KOPT-K1 (cell line): ENCODE data around the gene MTSS2.

Source experiments
- H3K27ac ChIP-seq: fragments of 200-600 bp; sonication (generic); 2 replicates; pipeline ENCODE4 v1.5.1; 2016; ENCODE audit warnings: antibody characterized with exemption, mild to moderate bottlenecking, low read depth, low read length; ENCODE audit not compliant: poor library complexity, severe bottlenecking
- H3K36me3 ChIP-seq: fragments of 200-600 bp; sonication (generic); 2 replicates; pipeline ENCODE4 v1.5.1; 2017; ENCODE audit warnings: antibody characterized with exemption, mild to moderate bottlenecking, low read length, moderate library complexity; ENCODE audit not compliant: insufficient read depth
- H3K9me3 ChIP-seq: fragments of 200-600 bp; sonication (generic); 2 replicates; pipeline ENCODE4 v1.5.1; 2017; ENCODE audit warnings: antibody characterized with exemption, low read length, mild to moderate bottlenecking; ENCODE audit not compliant: insufficient read depth, poor library complexity, severe bottlenecking

The MTSS2 gene, protein sequence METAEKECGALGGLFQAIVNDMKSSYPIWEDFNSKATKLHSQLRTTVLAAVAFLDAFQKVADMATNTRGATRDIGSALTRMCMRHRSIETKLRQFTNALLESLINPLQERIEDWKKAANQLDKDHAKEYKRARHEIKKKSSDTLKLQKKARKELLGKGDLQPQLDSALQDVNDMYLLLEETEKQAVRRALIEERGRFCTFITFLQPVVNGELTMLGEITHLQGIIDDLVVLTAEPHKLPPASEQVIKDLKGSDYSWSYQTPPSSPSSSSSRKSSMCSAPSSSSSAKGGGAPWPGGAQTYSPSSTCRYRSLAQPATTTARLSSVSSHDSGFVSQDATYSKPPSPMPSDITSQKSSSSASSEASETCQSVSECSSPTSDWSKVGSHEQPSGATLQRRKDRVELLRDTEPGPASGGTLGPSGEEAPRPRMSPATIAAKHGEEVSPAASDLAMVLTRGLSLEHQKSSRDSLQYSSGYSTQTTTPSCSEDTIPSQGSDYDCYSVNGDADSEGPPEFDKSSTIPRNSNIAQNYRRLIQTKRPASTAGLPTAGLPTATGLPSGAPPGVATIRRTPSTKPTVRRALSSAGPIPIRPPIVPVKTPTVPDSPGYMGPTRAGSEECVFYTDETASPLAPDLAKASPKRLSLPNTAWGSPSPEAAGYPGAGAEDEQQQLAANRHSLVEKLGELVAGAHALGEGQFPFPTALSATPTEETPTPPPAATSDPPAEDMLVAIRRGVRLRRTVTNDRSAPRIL

DNA sequence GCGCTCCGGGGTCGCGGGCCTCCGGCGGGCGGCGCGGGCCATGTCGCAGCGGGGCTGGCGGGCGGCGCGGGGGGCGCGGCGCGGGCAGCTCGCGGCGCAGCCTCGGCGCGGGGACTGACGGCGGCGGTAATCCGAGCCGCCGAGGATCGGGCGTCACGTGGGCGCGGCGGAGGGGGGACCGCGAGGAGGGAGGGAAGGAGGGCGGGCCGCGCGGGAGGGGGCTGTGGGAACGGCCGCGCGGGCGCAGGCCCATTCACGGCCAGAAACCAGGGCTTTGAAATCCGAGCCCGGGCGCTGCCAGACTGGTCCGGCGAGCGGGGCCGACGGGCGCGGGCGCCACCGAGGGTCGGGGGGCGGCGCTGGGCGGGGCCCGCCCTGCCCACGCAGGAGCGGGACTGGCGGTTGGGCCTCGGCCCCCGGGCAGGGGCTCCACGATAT, at the start of gene MTSS2:
Gene MTSS2 (minus strand): TSS at position 116 of the 438 bp plus-strand sequence. CDS start 262 bp downstream, outside the sequence.
- H3K9me3 ChIP-seq, result no peaks in the 10 kb centered on the region
- H3K36me3 ChIP-seq, result no peaks in the 10 kb centered on the region
- peak within 1 kb of the TSS; percentile 23 for H3K27ac ChIP-seq

DNA sequence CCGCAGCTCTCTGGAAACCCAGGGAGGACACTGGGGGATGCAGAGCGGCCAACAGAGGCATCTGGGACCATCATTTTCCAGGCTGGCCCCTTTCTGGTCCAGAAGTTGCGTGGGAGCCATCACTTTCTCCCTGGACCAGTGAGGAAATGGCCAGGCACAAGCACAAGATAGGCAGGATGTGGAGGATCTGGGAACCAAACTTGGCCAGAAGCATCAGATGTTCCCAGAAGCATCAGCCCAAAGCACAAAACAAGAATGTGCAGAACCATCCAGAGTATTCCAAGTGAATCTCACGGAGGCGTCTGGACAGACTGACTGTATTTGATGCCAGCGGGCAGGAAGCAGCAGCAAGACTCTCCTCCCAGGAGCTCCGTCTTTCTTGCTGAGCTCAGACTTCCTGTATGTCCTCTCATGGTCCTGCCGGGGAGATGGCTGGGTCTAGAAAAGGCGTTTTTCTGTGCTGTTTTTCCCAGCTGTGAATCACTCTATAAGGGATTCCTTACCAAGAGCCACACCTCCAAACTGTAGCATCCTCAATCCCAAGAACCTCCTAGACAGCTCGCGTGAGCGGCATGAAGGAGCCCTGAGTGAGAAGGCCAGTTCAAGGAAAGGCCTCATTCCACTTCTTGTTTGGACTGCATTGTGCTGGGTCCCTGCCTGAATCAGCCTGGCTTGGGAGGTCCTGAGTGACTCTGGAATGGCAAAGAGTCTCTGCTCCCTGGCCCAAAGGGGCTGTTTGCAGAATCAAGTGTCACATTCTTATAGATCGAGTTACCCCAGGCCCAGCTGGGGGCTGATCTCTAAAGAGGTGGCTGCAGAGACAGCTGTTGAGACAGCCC, 49.5 kb upstream of the MTSS2 start:
- Histone ChIP-seq H3K9me3 (no peaks in the 10 kb centered on the region), H3K27ac (no peak overlapping the region), H3K36me3 (peaks cover 19% of the 10 kb centered on the region)

DNA sequence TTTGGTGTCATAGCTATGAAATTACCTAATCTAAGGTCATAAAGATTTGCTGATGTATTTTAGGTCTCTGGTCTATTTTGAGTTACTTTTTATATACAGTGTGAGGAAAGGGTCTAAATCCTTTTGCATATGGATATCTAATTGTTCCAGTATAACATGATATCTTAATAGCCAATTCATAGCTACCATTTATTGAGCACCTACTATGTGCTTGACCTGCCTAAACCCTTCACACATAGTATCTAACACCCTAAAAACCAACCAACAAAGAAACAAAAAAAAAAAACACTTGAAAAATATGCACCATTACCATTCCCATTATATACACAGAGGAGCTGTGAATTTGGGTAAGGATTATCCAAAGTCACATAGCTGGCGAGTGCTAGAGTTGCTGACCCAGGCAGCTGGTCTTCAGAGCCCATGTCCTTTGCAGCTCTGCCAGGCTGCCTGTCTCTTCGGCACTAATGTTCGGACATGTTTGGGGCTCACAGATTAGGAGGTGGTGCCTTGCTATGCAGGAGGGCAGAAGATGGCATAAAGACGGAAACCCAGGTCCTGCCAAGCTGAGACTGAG, 48.8 kb upstream of the MTSS2 start:
- Histone ChIP-seq H3K36me3 (peaks cover 26% of the 10 kb centered on the region), H3K27ac (no peak overlapping the region)

DNA sequence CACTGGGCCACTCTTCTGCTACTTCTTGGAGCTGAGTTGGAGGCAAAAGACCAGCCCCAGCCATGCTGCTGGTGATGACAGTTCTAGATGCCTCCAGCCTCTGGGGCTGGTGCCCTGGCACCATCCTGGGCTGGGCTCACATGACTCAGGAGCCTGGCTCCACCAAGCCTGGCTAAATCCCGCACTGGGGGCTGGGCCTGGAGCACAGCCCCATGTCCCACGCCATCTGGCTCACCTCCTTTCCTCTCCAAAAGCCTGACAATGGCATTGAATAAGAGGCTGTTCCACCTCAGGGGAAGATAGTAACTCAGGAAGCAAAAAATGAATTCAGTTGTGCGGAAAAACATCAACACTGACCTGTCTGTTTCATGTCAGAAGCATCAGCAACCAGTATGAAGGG, 45.1 kb upstream of the MTSS2 start:
- Histone ChIP-seq H3K27ac (no peak overlapping the region), H3K36me3 (peaks cover 57% of the 10 kb centered on the region), H3K9me3 (no peaks in the 10 kb centered on the region)

More for the DNA sequence above, 48.8 kb upstream of the MTSS2 start:
- H3K9me3 ChIP-seq, result no peaks in the 10 kb centered on the region

DNA sequence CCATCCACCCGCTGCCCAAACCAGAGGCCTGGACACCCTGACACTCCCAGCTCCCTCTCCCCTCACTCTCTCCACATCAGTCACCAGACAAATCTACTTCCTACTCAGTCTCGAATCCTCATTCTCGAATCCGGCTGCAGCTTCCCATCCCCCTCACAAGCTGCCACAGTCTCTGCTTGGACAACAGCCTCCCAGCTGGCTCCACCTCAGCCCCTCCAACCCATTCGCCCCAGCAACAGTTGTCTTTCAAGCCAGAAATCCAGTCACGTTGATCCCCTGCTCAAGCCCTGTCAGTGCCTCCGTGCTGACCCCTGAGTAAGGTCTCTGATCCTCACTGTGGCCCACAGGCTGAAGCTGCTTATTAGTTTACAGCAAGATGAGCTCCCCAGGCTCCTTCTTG, 44.2 kb upstream of the MTSS2 start:
- H3K36me3 ChIP-seq, result peaks cover 51% of the 10 kb centered on the region
- H3K27ac ChIP-seq, result no peak overlapping the region
- no peaks in the 10 kb centered on the region for H3K9me3 ChIP-seq

DNA sequence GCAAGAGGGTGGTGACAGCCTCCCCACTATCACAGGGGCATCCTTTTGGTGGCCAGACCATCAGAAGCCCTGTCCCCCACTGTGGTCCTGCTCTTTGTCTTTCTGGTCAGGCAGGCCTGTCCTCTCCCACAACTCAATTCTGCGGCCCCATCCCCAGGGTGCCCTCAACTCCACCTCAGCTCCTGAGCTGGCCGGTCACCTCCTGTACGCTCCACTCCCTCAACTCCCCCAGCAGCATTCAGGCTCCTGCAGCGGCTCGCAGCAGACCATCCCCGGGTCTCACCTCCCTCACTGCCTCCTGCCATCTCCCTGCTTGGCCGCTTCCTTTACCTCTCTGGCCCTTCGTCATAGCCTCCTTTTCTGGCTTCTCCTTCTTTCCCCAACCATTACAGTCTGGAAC, 43.4 kb upstream of the MTSS2 start:
- Histone ChIP-seq H3K9me3 (no peaks in the 10 kb centered on the region), H3K36me3 (peaks cover 51% of the 10 kb centered on the region), H3K27ac (no peak overlapping the region)

DNA sequence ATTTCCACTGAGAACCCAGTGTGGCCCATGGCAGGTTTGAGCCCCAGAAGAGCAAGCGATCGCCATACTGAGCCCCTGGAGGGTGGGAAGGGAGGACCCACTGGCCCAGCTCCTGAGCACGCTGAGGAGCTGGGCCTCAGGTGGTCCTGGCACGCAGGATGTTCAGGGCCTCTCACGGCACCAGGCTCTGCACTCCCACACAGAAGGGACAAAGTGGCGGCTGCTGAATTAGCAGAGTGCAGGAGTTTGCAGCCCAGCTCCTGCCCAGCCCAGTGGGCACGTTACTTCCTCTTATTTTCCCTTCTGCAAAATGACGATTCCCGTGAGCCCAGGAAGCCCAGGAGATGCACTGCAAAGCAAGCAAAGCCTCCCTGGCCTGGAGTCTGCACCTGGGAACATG, 42.3 kb upstream of the MTSS2 start:
- no peak overlapping the region for H3K27ac ChIP-seq
- no peaks in the 10 kb centered on the region for H3K9me3 ChIP-seq
- peaks cover 62% of the 10 kb centered on the region for H3K36me3 ChIP-seq

DNA sequence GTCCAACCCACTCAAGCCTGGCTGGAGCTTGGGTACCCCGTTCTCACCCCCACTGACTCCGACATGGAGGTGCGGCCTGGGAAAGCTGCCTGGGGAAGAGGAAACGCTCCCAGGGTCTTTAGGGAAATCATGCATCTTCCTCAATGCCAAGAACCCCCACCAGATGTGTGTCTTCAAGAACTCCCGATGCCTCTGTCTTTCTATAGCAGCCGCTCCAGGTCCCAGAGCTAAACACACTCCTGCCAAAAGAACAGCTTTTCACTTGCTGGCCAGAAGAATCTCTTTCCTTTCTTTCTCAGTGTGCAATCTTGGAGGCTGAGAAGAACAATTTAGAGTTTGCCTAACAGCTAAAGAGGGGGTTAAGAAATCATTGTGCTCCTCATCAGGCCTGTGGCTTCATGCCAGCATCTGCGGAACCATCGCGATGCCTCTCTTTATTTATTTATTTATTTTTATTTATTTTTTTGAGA, 41.1 kb upstream of the MTSS2 start:
- H3K36me3 ChIP-seq, result peaks cover 69% of the 10 kb centered on the region
- no peaks in the 10 kb centered on the region for H3K9me3 ChIP-seq
- H3K27ac ChIP-seq, result no peak overlapping the region

DNA sequence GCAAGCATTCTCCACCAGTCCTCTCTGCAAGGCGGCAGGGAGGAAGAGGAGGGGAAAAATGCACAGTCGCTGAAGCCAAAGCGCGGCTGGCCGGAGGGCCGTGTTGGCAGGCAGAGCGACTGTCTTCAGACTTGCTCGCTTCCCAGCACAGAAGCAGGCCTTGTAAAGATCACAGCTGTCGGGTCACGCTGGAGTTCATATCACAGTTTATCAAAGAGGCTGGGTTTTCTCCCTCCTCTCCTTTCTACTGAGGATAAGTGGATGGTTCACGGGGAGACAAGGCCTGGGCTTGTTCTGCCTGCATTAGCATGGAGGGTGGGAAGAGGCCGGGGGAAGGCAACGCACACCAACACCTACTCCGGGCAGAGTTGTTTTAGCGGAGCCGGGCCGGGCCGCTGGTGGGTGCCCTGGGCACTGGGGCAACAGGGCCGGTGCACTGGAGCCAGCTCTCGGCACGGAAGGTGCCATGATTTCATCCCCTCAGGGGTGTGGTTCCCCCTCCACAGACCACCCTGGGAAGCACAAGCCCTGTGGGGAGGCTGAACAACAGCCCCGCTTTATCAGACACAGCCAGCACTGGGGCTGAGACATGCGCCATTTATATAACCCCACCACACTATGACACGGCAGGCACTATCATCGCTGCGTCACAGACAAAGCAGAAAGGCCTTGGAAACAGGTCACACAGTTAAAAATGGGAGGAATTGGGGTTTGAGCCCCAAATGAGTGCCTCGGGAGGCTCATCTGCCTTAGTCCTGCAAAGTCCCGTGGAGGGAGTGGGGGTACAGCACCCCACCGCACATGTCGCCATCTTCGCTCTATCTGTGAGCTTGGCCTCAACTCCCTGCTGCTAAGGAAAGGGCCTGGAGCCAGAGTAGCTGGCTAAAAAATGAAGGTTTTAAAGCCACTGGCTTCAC, 40.3 kb upstream of the MTSS2 start:
- no peaks in the 10 kb centered on the region for H3K9me3 ChIP-seq
- H3K36me3 ChIP-seq, result peaks cover 65% of the 10 kb centered on the region
- H3K27ac ChIP-seq, result no peak overlapping the region

DNA sequence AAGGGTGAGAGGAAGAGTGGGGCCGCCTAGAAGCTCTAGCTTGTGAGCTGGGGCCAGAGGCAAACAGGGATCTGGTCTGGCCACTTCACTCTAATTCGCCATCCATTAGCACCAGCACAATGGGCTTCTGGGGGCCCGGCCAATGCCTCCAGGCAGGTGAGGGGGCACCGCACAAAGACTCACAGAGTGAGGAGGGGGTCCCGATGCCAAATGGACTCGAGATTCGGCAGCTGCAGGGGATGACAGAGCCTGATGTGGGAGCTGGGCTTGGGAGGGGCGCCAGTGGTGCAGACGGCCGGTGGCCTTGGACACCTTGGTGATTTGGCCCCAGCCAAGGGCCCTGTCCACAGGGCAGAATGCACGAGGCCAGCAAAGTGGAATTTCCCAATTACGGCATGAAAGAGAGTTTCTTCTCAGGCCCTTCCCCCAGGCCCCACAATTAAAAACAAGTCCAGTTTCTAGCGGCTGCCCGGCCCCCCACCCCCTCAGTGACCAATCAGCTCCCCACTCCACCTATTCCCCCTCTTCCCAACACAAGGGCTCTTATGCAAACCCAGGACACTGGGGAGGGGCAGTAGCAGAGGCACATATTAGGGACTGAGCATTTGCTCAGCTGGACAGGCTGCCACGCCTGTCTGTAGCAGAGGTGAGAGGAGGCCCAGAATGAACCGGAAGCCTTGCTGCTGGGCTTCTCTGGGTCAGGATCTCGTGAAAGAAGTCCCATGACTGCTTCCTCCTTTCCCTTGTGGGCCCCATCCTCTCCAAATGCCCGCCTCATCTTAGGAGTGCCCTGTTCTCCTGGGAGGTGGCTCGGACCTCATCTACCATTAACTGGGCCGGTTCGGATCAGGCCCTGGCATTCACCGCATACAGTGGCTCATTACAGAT, 39.4 kb upstream of the MTSS2 start:
- Histone ChIP-seq H3K36me3 (peaks cover 65% of the 10 kb centered on the region), H3K27ac (no peak overlapping the region)

DNA sequence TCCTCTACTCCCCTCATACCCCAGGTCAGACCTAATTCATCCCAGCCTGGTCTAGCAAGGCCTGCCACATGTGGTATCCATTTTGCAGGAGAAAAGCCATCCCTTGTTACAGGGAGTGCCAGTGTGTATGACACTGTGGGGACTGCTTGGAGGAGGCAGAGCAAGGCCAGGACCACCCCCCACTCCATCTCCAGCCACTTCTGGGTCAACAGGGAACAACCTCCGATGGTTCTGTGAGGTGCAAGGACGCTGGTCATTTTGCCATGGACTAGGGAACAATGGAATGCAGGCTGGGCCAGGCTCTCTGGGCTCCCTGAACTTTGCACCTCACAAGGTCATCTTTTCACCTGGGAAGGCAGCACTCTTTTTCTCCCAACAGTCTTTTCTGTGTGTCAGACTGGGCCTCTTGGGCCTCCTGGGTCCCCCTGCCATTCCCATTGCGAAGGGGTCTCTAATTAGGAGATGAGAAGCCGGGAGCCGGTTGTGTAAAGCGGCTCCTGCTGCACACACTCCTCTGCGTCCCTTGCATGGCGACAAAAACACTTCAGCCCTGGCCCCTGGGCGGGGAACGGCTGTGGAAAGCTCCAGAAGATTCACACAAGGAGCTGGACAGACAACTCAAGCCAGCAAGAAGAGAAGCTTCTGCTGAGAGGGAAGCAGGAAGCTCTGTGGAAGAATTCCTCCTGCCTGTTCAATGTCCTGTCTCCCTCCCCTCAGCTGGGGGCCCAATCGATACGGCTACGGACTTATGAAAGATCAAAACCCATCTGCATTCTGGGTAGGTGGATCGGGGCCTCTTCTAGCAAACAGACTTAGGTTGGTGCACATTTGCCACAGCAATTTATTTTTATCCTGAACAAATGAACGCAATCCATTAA, 38.5 kb upstream of the MTSS2 start:
- peaks cover 65% of the 10 kb centered on the region for H3K36me3 ChIP-seq
- H3K27ac ChIP-seq, result no peak overlapping the region
- no peaks in the 10 kb centered on the region for H3K9me3 ChIP-seq

More for the DNA sequence above, 39.4 kb upstream of the MTSS2 start:
- H3K9me3 ChIP-seq, result no peaks in the 10 kb centered on the region

DNA sequence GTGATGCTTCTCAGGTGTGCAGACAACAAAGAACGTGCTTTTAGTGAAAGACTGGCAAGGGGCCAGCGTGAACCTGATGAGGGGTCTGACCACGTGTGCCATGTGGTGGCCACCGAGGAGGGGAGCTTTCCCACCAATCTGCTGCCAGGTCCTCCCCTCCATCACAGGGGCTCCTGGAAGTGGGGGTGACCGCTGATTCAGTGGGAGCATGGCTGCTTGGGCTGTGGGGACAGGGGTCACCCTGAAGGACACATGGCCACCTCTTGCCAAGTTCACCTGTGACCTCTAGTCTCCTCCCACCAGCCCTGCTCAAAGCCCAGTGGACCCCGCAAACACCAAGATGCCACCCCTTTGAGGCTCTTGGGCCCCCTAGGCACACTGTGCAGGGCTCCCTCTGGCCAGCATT, 37.9 kb upstream of the MTSS2 start:
- Histone ChIP-seq H3K27ac (no peak overlapping the region), H3K36me3 (peaks cover 63% of the 10 kb centered on the region)

More for the DNA sequence above, 37.9 kb upstream of the MTSS2 start:
- H3K9me3 ChIP-seq, result no peaks in the 10 kb centered on the region
